Measurements from ENCODE around the gene PIEZO2. TPM values are rescaled to one million over a fixed set of nuclear protein-coding genes. Genes with fewer than 3 reads are reported as not detected.

PIEZO2 gene
- total RNA-seq, 1 experiment from 2014 or later, result 0.57 TPM

GRCh38 chr18:10661317-10661716, 488.1 kb downstream of the PIEZO2 start:
- DNase-seq (ENCODE audit: low read depth, low spot score) (no peak), ATAC-seq (no peak)
- intact Hi-C loops (cut with micrococcal nuclease; ENCODE audit: unreplicated experiment) (no loop called here), in situ Hi-C loops (cut with HindIII; ENCODE audit: low pct_unique_long_range_greater_than_20kb, low sequenced_read_pairs) (no loop called here)
- POLR2A ChIA-PET, result no interaction called here
- H3K4me3 ChIP-seq (ENCODE audit: low read depth in 2 of 2, low read length in 2 of 2), result no peak overlapping the region
- CTCF ChIA-PET, result no interaction called here
- H3K4me1 ChIP-seq (ENCODE audit: control insufficient read depth, insufficient read depth, low read length), result no peaks in the 10 kb centered on the region
- H3K36me3 ChIP-seq (ENCODE audit: control insufficient read depth, insufficient read depth, low read length), result no peaks in the 10 kb centered on the region
- no TSS peak for BruUV-seq (replicated peaks)
- no peaks in the 10 kb centered on the region for H3K27me3 ChIP-seq (ENCODE audit: control insufficient read depth, insufficient read depth, low read length)
- H3K27ac ChIP-seq (ENCODE audit: low read length), result no peak overlapping the region
- TF ChIP-seq, protein P1, sequence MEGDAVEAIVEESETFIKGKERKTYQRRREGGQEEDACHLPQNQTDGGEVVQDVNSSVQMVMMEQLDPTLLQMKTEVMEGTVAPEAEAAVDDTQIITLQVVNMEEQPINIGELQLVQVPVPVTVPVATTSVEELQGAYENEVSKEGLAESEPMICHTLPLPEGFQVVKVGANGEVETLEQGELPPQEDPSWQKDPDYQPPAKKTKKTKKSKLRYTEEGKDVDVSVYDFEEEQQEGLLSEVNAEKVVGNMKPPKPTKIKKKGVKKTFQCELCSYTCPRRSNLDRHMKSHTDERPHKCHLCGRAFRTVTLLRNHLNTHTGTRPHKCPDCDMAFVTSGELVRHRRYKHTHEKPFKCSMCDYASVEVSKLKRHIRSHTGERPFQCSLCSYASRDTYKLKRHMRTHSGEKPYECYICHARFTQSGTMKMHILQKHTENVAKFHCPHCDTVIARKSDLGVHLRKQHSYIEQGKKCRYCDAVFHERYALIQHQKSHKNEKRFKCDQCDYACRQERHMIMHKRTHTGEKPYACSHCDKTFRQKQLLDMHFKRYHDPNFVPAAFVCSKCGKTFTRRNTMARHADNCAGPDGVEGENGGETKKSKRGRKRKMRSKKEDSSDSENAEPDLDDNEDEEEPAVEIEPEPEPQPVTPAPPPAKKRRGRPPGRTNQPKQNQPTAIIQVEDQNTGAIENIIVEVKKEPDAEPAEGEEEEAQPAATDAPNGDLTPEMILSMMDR (IDR thresholded peaks at IDR 0.05), result no peak
- TF ChIP-seq TCF7L2 (IDR thresholded peaks at IDR 0.05; ENCODE audit: low read depth, low read length), result no peak
- TF ChIP-seq POLR2AphosphoS5 (IDR thresholded peaks at IDR 0.05; ENCODE audit: low read depth, low read length), result no peak
- no peaks in the 10 kb centered on the region for H3K9me3 ChIP-seq (ENCODE audit: control insufficient read depth, insufficient read depth, low read depth, low read length)

GRCh38 chr18:10660179-10660884, 489.0 kb downstream of the PIEZO2 start:
- intact Hi-C loops (cut with micrococcal nuclease; ENCODE audit: unreplicated experiment) (no loop called here), in situ Hi-C loops (cut with HindIII; ENCODE audit: low pct_unique_long_range_greater_than_20kb, low sequenced_read_pairs) (no loop called here)
- DNase-seq (ENCODE audit: low read depth, low spot score) (no peak), ATAC-seq (no peak)
- BruUV-seq (replicated peaks), result no TSS peak
- ChIA-PET CTCF (no interaction called here), POLR2A (no interaction called here)
- TF ChIP-seq POLR2AphosphoS5 (IDR thresholded peaks at IDR 0.05; ENCODE audit: low read depth, low read length), result no peak
- TF ChIP-seq, protein P2, sequence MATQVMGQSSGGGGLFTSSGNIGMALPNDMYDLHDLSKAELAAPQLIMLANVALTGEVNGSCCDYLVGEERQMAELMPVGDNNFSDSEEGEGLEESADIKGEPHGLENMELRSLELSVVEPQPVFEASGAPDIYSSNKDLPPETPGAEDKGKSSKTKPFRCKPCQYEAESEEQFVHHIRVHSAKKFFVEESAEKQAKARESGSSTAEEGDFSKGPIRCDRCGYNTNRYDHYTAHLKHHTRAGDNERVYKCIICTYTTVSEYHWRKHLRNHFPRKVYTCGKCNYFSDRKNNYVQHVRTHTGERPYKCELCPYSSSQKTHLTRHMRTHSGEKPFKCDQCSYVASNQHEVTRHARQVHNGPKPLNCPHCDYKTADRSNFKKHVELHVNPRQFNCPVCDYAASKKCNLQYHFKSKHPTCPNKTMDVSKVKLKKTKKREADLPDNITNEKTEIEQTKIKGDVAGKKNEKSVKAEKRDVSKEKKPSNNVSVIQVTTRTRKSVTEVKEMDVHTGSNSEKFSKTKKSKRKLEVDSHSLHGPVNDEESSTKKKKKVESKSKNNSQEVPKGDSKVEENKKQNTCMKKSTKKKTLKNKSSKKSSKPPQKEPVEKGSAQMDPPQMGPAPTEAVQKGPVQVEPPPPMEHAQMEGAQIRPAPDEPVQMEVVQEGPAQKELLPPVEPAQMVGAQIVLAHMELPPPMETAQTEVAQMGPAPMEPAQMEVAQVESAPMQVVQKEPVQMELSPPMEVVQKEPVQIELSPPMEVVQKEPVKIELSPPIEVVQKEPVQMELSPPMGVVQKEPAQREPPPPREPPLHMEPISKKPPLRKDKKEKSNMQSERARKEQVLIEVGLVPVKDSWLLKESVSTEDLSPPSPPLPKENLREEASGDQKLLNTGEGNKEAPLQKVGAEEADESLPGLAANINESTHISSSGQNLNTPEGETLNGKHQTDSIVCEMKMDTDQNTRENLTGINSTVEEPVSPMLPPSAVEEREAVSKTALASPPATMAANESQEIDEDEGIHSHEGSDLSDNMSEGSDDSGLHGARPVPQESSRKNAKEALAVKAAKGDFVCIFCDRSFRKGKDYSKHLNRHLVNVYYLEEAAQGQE (IDR thresholded peaks at IDR 0.05; ENCODE audit: insufficient read depth in 1 of 2, low read depth in 2 of 2, low read length in 1 of 2), result no peak
- TF ChIP-seq, protein P1 (IDR thresholded peaks at IDR 0.05), result no peak
- TF ChIP-seq SIN3A (IDR thresholded peaks at IDR 0.05; ENCODE audit: borderline replicate concordance, insufficient read depth, low read depth, low read length), result no peak
- TF ChIP-seq TCF7L2 (IDR thresholded peaks at IDR 0.05; ENCODE audit: low read depth, low read length), result no peak
- no peak overlapping the region for H3K4me3 ChIP-seq (ENCODE audit: low read depth in 2 of 2, low read length in 2 of 2)
- no peaks in the 10 kb centered on the region for H3K36me3 ChIP-seq (ENCODE audit: control insufficient read depth, insufficient read depth, low read length)
- H3K27me3 ChIP-seq (ENCODE audit: control insufficient read depth, insufficient read depth, low read length), result no peaks in the 10 kb centered on the region
- no peaks in the 10 kb centered on the region for H3K4me1 ChIP-seq (ENCODE audit: control insufficient read depth, insufficient read depth, low read length)
- H3K27ac ChIP-seq (ENCODE audit: low read length), result no peak overlapping the region
- H3K9me3 ChIP-seq (ENCODE audit: control insufficient read depth, insufficient read depth, low read depth, low read length), result no peaks in the 10 kb centered on the region

All from Panc1 (cell line).